Breast epithelium (tissue), 4 donors: ENCODE data around the gene TALDO1. TPM values are rescaled to one million over a fixed set of nuclear protein-coding genes. Genes with fewer than 3 reads are reported as not detected.
A peak's percentile ranks its signal among the peaks of the same experiment; 100 is the strongest.

Source experiments
- DNase-seq, 2 donors: peaks; one replicate each; pipeline ENCODE4 v3.0.0-alpha.2; 2019; ENCODE audit warnings: low spot score in 2 of 2
- H3K27ac ChIP-seq, 2 donors: fragments of 200-600 bp; sonication (generic) in 1 of 2; one replicate each; pipeline ENCODE4 v1.5.1; 2016 to 2019; ENCODE audit warnings: mild to moderate bottlenecking in 1 of 2
- H3K27me3 ChIP-seq, 2 donors: fragments of 200-600 bp; sonication (generic) in 1 of 2; one replicate each; pipeline versions ENCODE4 v1.5.1 to v1.6.0; 2017 to 2019; ENCODE audit warnings: control low read depth in 1 of 2, mild to moderate bottlenecking in 1 of 2
- H3K36me3 ChIP-seq: fragments of 200-600 bp; one replicate; pipeline ENCODE4 v1.5.1; 2019
- H3K4me1 ChIP-seq, 2 donors: fragments of 200-600 bp; sonication (generic); one replicate each; pipeline ENCODE4 v1.5.1; 2016 to 2019; ENCODE audit warnings: control low read depth in 1 of 2
- H3K4me3 ChIP-seq, 3 donors: fragments of 200-600 bp; sonication (generic); 1 replicate in 2 of 3; 2 replicates in 1 of 3; pipeline ENCODE4 v1.5.1; 2016 to 2019; ENCODE audit warnings: mild to moderate bottlenecking in 3 of 3, moderate library complexity in 2 of 3
- H3K9me3 ChIP-seq, 2 donors: fragments of 200-600 bp; sonication (generic) in 1 of 2; one replicate each; pipeline ENCODE4 v1.5.1; 2016 to 2019; ENCODE audit warnings: control low read depth in 1 of 2
- CTCF ChIP-seq, 3 donors: fragments of 450-650 bp; IDR thresholded peaks; one replicate each; pipeline ENCODE4 v1.5.1; 2016 to 2017; ENCODE audit warnings: antibody characterized with exemption in 3 of 3, mild to moderate bottlenecking in 3 of 3, moderate library complexity in 3 of 3
- POLR2A ChIP-seq: fragments of 450-650 bp; IDR thresholded peaks from one replicate; pipeline ENCODE4 v1.6.1; 2016; ENCODE audit warnings: antibody characterized with exemption, mild to moderate bottlenecking, moderate library complexity
- POLR2AphosphoS5 ChIP-seq, 3 donors: sonication (generic); formaldehyde crosslinking; IDR thresholded peaks; one replicate each; pipeline ENCODE4 v1.6.1; 2017; ENCODE audit warnings: antibody characterized with exemption in 3 of 3
- intact Hi-C: fragments of 100-400 bp; cut with DNase I; formaldehyde crosslinking; loops from one replicate; pipeline ENCODE4 v1.15.1; 2023; ENCODE audit warnings: low total_unique reads
- total RNA-seq, 3 donors: library from RNA; depleted of rRNA; stranded (reverse); fragments of >200 nt; gene quantifications; one replicate each; pipeline ENCODE4 v1.1.0, GENCODE V29; 2016

TALDO1 gene
- total RNA-seq, 3 donors from 2014 or later = 137 to 239 (median 141) TPM

GRCh38 chr11:699753-700152 lies 47.5 kb upstream of the TALDO1 start:
- Histone ChIP-seq H3K36me3 (no peaks in the 10 kb centered on the region), H3K4me1 (peaks cover 5 to 24% of the 10 kb centered on the region in 2 donors), H3K27ac (peak overlapping the region in 1 of 2 donors; percentile 16), H3K9me3 (no peaks in the 10 kb centered on the region), H3K27me3 (no peaks in the 10 kb centered on the region), H3K4me3 (no peak overlapping the region)
- TF ChIP-seq POLR2AphosphoS5 (IDR thresholded peaks at IDR 0.05) = no peak
- TF ChIP-seq POLR2A = no peak
- TF ChIP-seq CTCF (IDR thresholded peaks at IDR 0.05) = no peak
- DNase-seq = no peak
- intact Hi-C loops = no loop called here

GRCh38 chr11:701741-702461 lies 45.4 kb upstream of the TALDO1 start:
- Histone ChIP-seq H3K4me1 (peaks cover 10 to 33% of the 10 kb centered on the region in 2 donors), H3K4me3 (no peak overlapping the region), H3K27ac (peak overlapping the region; percentile 60 to 96)

DNA sequence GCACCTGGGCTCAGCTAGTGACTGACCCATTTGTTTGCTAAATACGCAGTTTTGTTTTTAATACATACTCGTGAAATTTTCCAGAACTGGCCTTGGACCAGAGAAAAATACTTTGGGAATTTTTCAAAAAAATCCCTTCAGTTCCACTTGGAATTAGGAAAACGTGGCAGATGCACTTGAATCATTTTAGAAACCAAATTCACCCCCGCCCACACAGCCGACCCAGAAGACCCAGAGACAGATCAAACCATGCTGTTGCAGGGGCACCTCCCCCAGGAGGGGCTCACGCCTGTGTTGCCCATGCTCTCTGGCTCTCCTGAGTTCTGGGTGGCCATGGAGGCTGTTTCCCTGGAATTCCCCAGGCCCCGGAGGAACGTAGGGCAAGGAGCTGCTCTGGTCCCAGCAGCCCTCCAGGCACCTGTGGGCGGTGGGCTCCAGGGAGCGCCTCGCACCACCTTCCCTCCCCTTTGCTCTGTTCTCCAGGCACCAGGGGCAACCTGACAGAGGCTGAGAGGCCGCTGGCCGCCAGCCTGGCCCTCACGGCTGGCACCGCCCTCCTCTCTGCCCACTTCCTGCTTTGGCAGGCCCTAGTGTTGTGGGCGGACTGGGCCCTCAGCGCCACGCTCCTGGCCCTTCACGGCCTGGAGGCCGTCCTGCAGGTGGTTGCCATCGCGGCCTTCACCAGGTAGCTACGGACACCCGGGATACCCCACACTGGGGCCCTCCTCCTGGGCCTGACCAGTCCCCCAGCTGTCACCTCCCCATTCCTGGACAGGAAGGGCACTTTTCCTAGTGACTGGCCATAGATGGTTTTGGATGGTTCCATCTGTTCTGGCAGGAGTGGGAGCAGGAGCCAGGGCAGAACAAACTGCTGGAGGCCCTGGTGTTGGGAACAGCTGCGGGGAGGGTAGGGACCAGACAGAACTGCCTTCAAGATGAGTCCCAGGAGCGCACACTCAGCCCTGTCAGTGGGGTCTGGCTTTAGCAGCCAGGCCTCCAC lies 44.5 kb upstream of the TALDO1 start:
- no peaks in the 10 kb centered on the region for H3K9me3 ChIP-seq
- H3K36me3 ChIP-seq = no peaks in the 10 kb centered on the region
- peak overlapping the region; percentile 84 to 96 for H3K27ac ChIP-seq
- no peaks in the 10 kb centered on the region for H3K27me3 ChIP-seq
- H3K4me1 ChIP-seq = peaks cover 8 to 26% of the 10 kb centered on the region in 2 donors
- no peak for TF ChIP-seq POLR2AphosphoS5 (IDR thresholded peaks at IDR 0.05)
- TF ChIP-seq CTCF (IDR thresholded peaks at IDR 0.05) = no peak
- TF ChIP-seq POLR2A = no peak
- intact Hi-C loops = no loop called here
- peak; percentile 70 to 77 for DNase-seq
- H3K4me3 ChIP-seq = peak overlapping the region in 1 of 3 donors; percentile 29

More at GRCh38 chr11:701741-702461, 45.4 kb upstream of the TALDO1 start:
- no peaks in the 10 kb centered on the region for H3K9me3 ChIP-seq
- intact Hi-C loops = no loop called here
- no peaks in the 10 kb centered on the region for H3K36me3 ChIP-seq
- DNase-seq = no peak
- no peaks in the 10 kb centered on the region for H3K27me3 ChIP-seq
- TF ChIP-seq CTCF (IDR thresholded peaks at IDR 0.05) (no peak), POLR2A (no peak), POLR2AphosphoS5 (IDR thresholded peaks at IDR 0.05) (no peak)

GRCh38 chr11:703506-703905 lies 43.8 kb upstream of the TALDO1 start:
- Histone ChIP-seq H3K9me3 (no peaks in the 10 kb centered on the region), H3K36me3 (no peaks in the 10 kb centered on the region), H3K27me3 (no peaks in the 10 kb centered on the region), H3K27ac (peak overlapping the region; percentile 84 to 96), H3K4me1 (peaks cover 5 to 20% of the 10 kb centered on the region in 2 donors), H3K4me3 (no peak overlapping the region)
- no peak for DNase-seq
- intact Hi-C loops = no loop called here
- no peak for TF ChIP-seq POLR2A
- TF ChIP-seq POLR2AphosphoS5 (IDR thresholded peaks at IDR 0.05) = no peak
- no peak for TF ChIP-seq CTCF (IDR thresholded peaks at IDR 0.05)
